Measurements from ENCODE around the gene TSPAN10. TPM values are rescaled to one million over a fixed set of nuclear protein-coding genes. Genes with fewer than 3 reads are reported as not detected.

TSPAN10 gene
- total RNA-seq, 1 experiment from 2014 or later = 1.2 TPM

- Histone ChIP-seq H4K5ac (ENCODE audit: insufficient read length, low read depth, low read length) (no peak overlapping the region), H3K23me2 (ENCODE audit: insufficient read length, low read depth, low read length, poor library complexity, severe bottlenecking) (no peaks in the 10 kb centered on the region), H3K18ac (ENCODE audit: insufficient read length, low read depth, low read length) (no peak overlapping the region), H3K23ac (ENCODE audit: insufficient read length, low read depth, low read length) (no peak overlapping the region), H3K9me3 (ENCODE audit: control insufficient read depth, low read depth, low read length) (no peaks in the 10 kb centered on the region), H3K27ac (ENCODE audit: insufficient read length, low read depth, low read length) (no peak overlapping the region), H3K9ac (ENCODE audit: extremely low read depth, insufficient read length, low read length) (no peak overlapping the region), H3K4me2 (ENCODE audit: insufficient read depth, insufficient read length, low read length) (no peak overlapping the region), H2BK15ac (ENCODE audit: low read depth, low read length) (no peak overlapping the region), H2AFZ (ENCODE audit: low read length) (no peak overlapping the region), H3K79me2 (ENCODE audit: insufficient read depth, low read length) (no peaks in the 10 kb centered on the region), H2BK120ac (ENCODE audit: low read depth, low read length, poor library complexity, severe bottlenecking) (no peak overlapping the region), H3K79me1 (ENCODE audit: insufficient read depth, low read depth, low read length, poor library complexity, severe bottlenecking) (no peaks in the 10 kb centered on the region), H3K14ac (ENCODE audit: insufficient read depth, low read length) (no peak overlapping the region), H3K4ac (ENCODE audit: low read depth, low read length) (no peak overlapping the region), H4K8ac (replicated peaks; ENCODE audit: insufficient read length, low read depth, low read length) (no peak overlapping the region), H3K4me1 (ENCODE audit: insufficient read depth, low read length) (no peaks in the 10 kb centered on the region), H2AK5ac (ENCODE audit: insufficient read length, low read length) (no peak overlapping the region), H2BK20ac (ENCODE audit: low read depth, low read length, poor library complexity, severe bottlenecking) (no peak overlapping the region), H4K20me1 (ENCODE audit: control insufficient read depth, insufficient read depth, insufficient read length) (no peaks in the 10 kb centered on the region), H3K56ac (ENCODE audit: insufficient read length, low read depth, low read length) (no peak overlapping the region), H3K27me3 (ENCODE audit: insufficient read depth, low read length) (no peaks in the 10 kb centered on the region), H4K91ac (ENCODE audit: insufficient read length, low read depth, low read length) (no peak overlapping the region), H3T11ph (ENCODE audit: low read length) (no peak overlapping the region), H2BK5ac (ENCODE audit: insufficient read length, low read length) (no peak overlapping the region), H2BK12ac (ENCODE audit: insufficient read length, low read depth, low read length) (no peak overlapping the region)
- Mint-ChIP-seq H3K36me3 (ENCODE audit: insufficient read depth in 1 of 3, low read depth in 3 of 3) (peaks cover 27 to 69% (median 57%) of the 10 kb centered on the region in 3 experiments), H3K4me3 (no peak overlapping the region), H3K4me1 (no peaks in the 10 kb centered on the region), H3K9me3 (no peaks in the 10 kb centered on the region), H3K27ac (no peak overlapping the region), H3K27me3 (ENCODE audit: low read depth) (no peaks in the 10 kb centered on the region)
- DNase-seq = no peak
- TF ChIP-seq CTCF (conservative IDR thresholded peaks at IDR 0.05) = no peak
- no CpG with 5 or more reads among the region's 6 CpGs for WGBS (ENCODE audit: extremely low coverage, insufficient read length, low lambda C conversion rate)
These were observed 58.2 kb downstream of the TSPAN10 start for GRCh38 chr17:81695211-81695610.

Measured in H9 (cell line).